Measurements from ENCODE around the gene TRMT1.

DNA sequence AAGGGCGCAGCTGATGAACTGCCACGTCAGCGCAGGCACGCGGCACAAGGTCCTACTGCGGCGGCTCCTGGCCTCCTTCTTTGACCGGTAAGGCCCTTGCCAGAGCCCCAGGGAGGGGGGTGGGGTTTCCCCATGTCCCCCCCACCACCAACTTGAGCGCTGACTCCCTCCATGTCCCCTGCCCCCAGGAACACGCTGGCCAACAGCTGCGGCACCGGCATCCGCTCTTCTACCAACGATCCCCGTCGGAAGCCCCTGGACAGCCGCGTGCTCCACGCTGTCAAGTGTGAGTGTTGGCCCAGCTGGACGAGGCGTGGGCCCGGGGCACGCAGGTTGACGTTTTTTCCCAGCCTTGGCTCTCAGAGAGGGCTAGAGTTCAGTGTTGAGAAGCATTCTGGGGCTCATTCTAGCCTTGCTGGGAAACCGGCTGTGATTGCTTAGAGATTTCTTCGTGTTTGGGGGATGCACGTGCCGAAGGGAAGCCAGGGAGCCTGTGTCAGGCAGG is 20.8 kb upstream of the TRMT1 start:
- TF ChIP-seq RAD21 (IDR thresholded peaks at IDR 0.05 in 1 of 2, conservative IDR thresholded peaks at IDR 0.05 in 1 of 2; ENCODE audit: low read depth in 2 of 2, low read length in 2 of 2) (no peak), POLR2AphosphoS5 (IDR thresholded peaks at IDR 0.05; ENCODE audit: low read depth, low read length) (no peak), TEAD4 (IDR thresholded peaks at IDR 0.05; ENCODE audit: low read depth, low read length) (no peak), CHD2 (IDR thresholded peaks at IDR 0.05; ENCODE audit: low read length) (no peak), POU5F1 (IDR thresholded peaks at IDR 0.05; ENCODE audit: low read depth, low read length) (no peak), EP300 (IDR thresholded peaks at IDR 0.05; ENCODE audit: borderline replicate concordance in 1 of 2, low read depth in 2 of 2, low read length in 2 of 2) (no peak), HDAC2 (IDR thresholded peaks at IDR 0.05; ENCODE audit: borderline replicate concordance in 1 of 2, low read depth in 2 of 2, low read length in 2 of 2) (no peak), JUND (IDR thresholded peaks at IDR 0.05; ENCODE audit: low read length) (no peak), SP1 (IDR thresholded peaks at IDR 0.05; ENCODE audit: low read depth, low read length) (no peak), CREB1 (IDR thresholded peaks at IDR 0.05) (no peak)
- TF ChIP-seq, protein P1, sequence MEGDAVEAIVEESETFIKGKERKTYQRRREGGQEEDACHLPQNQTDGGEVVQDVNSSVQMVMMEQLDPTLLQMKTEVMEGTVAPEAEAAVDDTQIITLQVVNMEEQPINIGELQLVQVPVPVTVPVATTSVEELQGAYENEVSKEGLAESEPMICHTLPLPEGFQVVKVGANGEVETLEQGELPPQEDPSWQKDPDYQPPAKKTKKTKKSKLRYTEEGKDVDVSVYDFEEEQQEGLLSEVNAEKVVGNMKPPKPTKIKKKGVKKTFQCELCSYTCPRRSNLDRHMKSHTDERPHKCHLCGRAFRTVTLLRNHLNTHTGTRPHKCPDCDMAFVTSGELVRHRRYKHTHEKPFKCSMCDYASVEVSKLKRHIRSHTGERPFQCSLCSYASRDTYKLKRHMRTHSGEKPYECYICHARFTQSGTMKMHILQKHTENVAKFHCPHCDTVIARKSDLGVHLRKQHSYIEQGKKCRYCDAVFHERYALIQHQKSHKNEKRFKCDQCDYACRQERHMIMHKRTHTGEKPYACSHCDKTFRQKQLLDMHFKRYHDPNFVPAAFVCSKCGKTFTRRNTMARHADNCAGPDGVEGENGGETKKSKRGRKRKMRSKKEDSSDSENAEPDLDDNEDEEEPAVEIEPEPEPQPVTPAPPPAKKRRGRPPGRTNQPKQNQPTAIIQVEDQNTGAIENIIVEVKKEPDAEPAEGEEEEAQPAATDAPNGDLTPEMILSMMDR (IDR thresholded peaks at IDR 0.05; ENCODE audit: control extremely low read depth in 1 of 3, insufficient read depth in 1 of 3, low read depth in 1 of 3, low read length in 3 of 3) = no peak
- TF ChIP-seq, protein P2, sequence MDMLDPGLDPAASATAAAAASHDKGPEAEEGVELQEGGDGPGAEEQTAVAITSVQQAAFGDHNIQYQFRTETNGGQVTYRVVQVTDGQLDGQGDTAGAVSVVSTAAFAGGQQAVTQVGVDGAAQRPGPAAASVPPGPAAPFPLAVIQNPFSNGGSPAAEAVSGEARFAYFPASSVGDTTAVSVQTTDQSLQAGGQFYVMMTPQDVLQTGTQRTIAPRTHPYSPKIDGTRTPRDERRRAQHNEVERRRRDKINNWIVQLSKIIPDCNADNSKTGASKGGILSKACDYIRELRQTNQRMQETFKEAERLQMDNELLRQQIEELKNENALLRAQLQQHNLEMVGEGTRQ (IDR thresholded peaks at IDR 0.05; ENCODE audit: low read length) = no peak

Measured in H1 (cell line).